Astrocyte of the spinal cord (primary cell): ENCODE measurements around the gene HBG2.

ENCODE experiments used
- DNase-seq: peaks from one replicate; pipeline ENCODE4 v3.0.0; 2011; ENCODE audit warnings: low read depth, low spot score
- H3K4me3 ChIP-seq: 2 replicates; pipeline ENCODE4 v1.5.1; 2011; ENCODE audit warnings: low read depth, mild to moderate bottlenecking, low read length, moderate library complexity
- in situ Hi-C: cut with HindIII; loops from 2 replicates; pipeline ENCODE4 v1.10.0; 2017; ENCODE audit warnings: low sequenced_read_pairs
- TF ChIP-seq, protein P1 (sequence below): IDR thresholded peaks from 2 replicates; pipeline ENCODE4 v1.5.1; 2012; ENCODE audit warnings: low read depth, mild to moderate bottlenecking, low read length, inconsistent platforms

HBG2 gene

DNA sequence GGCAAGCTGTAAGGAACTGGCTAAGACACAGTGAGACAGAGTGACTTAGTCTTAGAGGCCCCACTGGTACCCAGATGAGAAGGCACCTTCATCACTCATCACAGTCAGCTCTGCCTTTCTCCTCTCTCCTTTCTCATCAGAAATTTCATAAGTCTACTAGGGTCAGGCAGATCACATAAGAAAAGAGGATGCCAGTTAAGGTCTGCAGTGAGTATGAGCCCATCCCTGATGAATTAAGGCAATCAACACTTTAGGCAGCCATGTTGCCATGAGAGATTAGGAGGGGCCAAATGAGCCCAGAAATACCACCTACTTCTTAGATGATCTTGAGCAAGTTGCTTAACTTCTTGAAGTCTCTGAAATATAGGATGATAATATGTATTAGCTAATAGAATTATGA is 27.0 kb upstream of the HBG2 start:
- in situ Hi-C loops, result no loop called here
- DNase-seq, result no peak
- TF ChIP-seq, protein P1, sequence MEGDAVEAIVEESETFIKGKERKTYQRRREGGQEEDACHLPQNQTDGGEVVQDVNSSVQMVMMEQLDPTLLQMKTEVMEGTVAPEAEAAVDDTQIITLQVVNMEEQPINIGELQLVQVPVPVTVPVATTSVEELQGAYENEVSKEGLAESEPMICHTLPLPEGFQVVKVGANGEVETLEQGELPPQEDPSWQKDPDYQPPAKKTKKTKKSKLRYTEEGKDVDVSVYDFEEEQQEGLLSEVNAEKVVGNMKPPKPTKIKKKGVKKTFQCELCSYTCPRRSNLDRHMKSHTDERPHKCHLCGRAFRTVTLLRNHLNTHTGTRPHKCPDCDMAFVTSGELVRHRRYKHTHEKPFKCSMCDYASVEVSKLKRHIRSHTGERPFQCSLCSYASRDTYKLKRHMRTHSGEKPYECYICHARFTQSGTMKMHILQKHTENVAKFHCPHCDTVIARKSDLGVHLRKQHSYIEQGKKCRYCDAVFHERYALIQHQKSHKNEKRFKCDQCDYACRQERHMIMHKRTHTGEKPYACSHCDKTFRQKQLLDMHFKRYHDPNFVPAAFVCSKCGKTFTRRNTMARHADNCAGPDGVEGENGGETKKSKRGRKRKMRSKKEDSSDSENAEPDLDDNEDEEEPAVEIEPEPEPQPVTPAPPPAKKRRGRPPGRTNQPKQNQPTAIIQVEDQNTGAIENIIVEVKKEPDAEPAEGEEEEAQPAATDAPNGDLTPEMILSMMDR, result no peak
- no peak overlapping the region for H3K4me3 ChIP-seq

DNA sequence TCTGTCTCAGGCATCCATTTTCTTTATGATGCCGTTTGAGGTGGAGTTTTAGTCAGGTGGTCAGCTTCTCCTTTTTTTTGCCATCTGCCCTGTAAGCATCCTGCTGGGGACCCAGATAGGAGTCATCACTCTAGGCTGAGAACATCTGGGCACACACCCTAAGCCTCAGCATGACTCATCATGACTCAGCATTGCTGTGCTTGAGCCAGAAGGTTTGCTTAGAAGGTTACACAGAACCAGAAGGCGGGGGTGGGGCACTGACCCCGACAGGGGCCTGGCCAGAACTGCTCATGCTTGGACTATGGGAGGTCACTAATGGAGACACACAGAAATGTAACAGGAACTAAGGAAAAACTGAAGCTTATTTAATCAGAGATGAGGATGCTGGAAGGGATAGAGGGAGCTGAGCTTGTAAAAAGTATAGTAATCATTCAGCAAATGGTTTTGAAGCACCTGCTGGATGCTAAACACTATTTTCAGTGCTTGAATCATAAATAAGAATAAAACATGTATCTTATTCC is 26.1 kb upstream of the HBG2 start:
- H3K4me3 ChIP-seq, result no peak overlapping the region
- TF ChIP-seq, protein P1, result no peak
- DNase-seq, result peak; percentile 99
- in situ Hi-C loops, result no loop called here

DNA sequence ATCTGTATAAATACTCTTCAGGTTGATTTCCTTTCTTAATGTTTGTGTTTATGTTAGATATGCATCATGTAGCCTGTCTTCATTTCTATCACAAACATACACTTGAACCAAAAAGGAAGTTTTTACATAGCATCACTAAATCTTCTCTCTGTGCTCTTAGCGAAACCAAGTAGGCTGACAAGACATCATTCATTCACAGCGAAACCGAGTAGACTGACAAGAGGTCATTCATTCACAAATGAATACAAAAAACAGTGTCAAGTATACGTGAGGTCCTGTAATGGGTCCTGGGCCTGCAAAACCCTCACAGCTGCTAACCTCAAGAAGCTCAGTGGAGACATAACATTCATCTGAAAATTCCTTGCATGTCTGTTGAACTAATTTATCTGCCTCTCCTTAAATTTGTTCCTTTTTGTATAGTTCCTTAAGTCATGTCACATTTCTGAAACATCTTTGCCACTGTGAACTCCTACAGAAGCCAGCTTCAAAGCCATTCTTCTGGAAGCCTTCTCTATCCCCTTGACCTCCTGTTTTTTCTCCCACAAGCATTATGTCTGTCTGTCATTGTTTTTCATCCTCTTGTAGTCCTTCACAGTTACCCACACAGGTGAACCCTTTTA is 25.0 kb upstream of the HBG2 start:
- no peak overlapping the region for H3K4me3 ChIP-seq
- TF ChIP-seq, protein P1, result no peak
- DNase-seq, result no peak
- in situ Hi-C loops, result no loop called here

DNA sequence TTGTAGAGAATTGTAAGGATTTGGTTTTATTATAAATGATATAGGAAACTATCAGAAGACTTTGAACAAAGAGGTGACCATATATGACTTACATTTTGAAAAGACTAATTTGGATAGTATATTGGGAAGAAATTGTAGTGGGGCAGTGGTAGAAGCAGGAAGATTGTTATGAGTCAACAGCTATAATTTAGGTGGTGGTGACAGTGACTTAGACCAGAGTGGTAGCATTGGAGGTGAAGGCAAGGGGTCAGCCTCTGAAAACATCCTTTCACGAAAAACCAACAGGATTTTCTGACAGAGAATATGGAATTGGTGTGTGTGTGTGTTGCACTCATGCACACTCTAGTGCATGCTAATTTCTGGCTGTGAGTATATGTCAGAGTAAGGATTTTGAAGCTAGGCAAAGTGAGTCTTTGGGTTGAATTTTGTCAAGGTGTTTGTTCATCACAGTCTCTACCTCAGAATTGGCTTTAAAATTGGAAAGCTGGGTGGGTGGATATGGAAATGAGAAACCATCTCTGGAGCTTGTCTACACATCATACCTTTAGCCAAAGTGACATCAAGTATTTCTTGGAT is 23.3 kb upstream of the HBG2 start:
- DNase-seq, result no peak
- no peak overlapping the region for H3K4me3 ChIP-seq
- TF ChIP-seq, protein P1, result no peak
- in situ Hi-C loops, result no loop called here

DNA sequence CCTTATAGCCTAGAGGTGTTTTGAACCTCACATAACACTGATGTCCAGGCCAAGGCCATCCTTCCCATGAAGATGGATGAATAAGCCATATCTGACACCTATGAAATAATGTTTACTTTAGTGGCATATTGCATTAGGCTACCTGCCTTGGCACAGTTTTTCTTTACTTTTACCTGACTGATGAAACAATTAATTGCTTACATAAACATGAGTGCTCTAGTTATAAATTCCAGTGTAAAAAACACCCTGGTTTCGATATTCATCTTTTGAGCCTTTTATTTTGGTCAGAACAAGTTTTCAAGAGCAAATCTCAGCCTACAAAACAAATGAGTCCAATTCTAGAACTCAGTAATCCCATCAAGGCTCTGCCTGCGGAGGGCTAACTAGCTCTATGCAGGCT is 22.1 kb upstream of the HBG2 start:
- TF ChIP-seq, protein P1, result no peak
- no peak for DNase-seq
- no peak overlapping the region for H3K4me3 ChIP-seq
- in situ Hi-C loops, result no loop called here

DNA sequence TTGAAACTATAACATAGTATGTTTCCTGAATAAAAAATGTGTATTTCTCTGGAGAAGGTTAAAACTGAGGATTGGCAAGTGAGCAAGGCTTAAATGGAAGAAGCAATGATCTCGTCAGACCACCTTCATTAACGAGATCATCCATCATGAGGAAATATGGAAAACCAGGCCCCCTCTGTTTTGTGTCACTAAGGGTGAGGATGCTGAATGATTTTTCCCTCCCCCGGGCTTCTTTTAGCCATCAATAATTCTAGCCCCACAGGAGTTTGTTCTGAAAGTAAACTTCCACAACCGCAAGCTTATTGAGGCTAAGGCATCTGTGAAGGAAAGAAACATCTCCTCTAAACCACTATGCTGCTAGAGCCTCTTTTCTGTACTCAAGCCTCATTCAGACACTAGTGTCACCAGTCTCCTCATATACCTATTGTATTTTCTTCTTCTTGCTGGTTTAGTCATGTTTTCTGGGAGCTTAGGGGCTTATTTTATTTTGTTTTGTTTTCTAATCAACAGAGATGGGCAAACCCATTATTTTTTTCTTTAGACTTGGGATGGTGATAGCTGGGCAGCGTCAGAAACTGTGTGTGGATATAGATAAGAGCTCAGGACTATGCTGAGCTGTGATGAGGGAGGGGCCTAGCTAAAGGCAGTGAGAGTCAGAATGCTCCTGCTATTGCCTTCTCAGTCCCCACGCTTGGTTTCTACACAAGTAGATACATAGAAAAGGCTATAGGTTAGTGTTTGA is 21.0 kb upstream of the HBG2 start:
- in situ Hi-C loops, result no loop called here
- TF ChIP-seq, protein P1, result no peak
- DNase-seq, result no peak
- H3K4me3 ChIP-seq, result no peak overlapping the region
